ENCODE measurements around the gene IRS1. TPM values are rescaled to one million over a fixed set of nuclear protein-coding genes. Genes with fewer than 3 reads are reported as not detected.

Gene IRS1
- total RNA-seq, 1 donor from 2014 or later, result 12.6 TPM

DNA sequence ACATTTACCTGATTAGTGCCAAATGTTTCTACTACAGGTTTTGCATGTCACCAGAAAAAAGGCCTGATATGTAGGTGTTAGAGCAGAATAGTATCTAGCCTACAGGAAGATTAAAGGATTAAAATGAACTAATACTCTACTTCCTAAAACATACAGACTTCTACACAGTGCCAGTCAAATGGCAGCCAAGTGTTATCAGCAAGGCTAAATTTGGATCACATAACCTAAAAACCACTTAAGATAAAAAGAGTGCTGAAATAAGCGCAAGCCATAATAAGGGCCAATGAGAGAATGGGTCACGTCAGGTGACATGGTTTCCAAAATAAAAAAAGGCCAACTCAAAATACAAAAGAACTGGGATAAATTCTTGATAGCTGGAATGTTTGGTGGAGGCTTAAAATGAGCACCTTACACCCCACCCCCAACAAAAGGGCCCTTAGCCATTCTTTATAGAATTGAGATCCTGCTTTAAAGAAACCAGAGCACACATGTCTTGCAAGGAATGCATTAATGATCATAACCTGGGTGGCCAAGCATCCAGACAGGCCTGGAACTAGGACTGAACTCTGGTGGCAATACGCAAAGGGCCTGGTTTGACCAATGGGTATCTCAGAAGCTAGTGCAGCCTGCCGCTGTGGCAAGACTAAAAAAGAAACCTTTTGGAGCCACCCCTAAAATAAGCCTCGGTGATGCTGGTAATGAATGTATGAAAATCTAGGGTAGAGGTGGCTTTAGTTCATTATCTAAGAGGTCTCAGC lies 32.4 kb downstream of the IRS1 start:
- TF ChIP-seq, protein P1, sequence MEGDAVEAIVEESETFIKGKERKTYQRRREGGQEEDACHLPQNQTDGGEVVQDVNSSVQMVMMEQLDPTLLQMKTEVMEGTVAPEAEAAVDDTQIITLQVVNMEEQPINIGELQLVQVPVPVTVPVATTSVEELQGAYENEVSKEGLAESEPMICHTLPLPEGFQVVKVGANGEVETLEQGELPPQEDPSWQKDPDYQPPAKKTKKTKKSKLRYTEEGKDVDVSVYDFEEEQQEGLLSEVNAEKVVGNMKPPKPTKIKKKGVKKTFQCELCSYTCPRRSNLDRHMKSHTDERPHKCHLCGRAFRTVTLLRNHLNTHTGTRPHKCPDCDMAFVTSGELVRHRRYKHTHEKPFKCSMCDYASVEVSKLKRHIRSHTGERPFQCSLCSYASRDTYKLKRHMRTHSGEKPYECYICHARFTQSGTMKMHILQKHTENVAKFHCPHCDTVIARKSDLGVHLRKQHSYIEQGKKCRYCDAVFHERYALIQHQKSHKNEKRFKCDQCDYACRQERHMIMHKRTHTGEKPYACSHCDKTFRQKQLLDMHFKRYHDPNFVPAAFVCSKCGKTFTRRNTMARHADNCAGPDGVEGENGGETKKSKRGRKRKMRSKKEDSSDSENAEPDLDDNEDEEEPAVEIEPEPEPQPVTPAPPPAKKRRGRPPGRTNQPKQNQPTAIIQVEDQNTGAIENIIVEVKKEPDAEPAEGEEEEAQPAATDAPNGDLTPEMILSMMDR (IDR thresholded peaks at IDR 0.05; ENCODE audit: insufficient read depth, low read length, poor library complexity, severe bottlenecking), result no peak
- Histone ChIP-seq H3K4me3 (ENCODE audit: low read depth, low read length) (no peak overlapping the region), H3K27me3 (ENCODE audit: control insufficient read depth, insufficient read depth, low read length) (no peaks in the 10 kb centered on the region), H3K36me3 (ENCODE audit: control insufficient read depth, insufficient read depth, low read length) (no peaks in the 10 kb centered on the region)
- no peak for DNase-seq (ENCODE audit: low read depth)

DNA sequence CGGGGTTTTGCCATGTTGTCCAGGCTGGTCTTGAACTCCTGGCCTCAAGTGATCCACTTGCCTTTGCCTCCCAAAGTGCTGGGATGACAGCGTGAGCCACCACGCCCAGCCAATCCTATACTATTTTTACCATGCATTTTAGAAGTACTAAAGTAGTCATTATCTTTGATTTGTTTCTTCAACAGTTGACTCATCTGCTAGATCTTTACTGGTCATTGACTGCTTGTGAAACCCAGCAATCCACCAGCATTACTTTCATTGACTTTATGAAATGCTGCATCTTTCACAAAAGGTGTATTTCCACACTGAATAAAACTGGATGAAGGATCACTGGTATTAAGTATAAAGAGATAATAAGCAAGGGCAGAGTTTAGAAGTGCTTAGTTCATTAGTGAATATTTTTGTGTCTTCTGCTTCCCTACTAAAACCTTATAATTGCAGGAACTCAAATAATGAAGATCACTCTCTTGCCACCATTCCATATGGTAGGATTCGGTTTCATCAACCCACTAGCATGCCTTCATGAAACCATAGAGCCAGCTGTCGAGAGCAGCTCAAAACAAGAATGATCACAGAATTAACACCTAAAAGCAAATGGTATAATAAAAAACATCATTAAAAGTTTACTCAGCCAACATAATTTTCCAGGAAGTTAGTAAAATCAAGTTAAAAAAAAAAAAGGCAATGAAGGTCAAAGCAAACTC lies 33.1 kb downstream of the IRS1 start:
- no peak for DNase-seq (ENCODE audit: low read depth)
- H3K36me3 ChIP-seq (ENCODE audit: control insufficient read depth, insufficient read depth, low read length), result no peaks in the 10 kb centered on the region
- no peak overlapping the region for H3K4me3 ChIP-seq (ENCODE audit: low read depth, low read length)
- TF ChIP-seq, protein P1 (IDR thresholded peaks at IDR 0.05; ENCODE audit: insufficient read depth, low read length, poor library complexity, severe bottlenecking), result no peak
- H3K27me3 ChIP-seq (ENCODE audit: control insufficient read depth, insufficient read depth, low read length), result no peaks in the 10 kb centered on the region

DNA sequence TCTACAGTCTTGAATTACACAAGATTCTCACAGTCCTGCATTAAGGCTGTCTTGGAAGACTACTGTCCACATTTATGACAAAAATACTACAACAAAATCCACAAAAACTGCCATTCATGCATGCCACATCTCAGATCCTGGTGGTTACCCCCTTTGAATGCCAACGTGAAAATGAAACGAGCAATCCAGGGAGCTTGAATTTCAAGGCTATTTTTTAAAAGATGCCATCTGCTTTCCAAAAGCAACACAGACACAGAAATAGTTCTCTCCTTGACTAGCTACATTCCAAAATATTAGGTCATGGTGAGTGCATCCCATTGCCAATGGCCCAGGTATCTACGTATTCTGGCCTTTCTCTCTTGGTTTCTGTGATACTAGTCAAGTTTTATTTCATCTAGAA lies 36.3 kb downstream of the IRS1 start:
- H3K36me3 ChIP-seq (ENCODE audit: control insufficient read depth, insufficient read depth, low read length), result no peaks in the 10 kb centered on the region
- no peak overlapping the region for H3K4me3 ChIP-seq (ENCODE audit: low read depth, low read length)
- H3K27me3 ChIP-seq (ENCODE audit: control insufficient read depth, insufficient read depth, low read length), result no peaks in the 10 kb centered on the region
- DNase-seq (ENCODE audit: low read depth), result no peak
- TF ChIP-seq, protein P1 (IDR thresholded peaks at IDR 0.05; ENCODE audit: insufficient read depth, low read length, poor library complexity, severe bottlenecking), result no peak

DNA sequence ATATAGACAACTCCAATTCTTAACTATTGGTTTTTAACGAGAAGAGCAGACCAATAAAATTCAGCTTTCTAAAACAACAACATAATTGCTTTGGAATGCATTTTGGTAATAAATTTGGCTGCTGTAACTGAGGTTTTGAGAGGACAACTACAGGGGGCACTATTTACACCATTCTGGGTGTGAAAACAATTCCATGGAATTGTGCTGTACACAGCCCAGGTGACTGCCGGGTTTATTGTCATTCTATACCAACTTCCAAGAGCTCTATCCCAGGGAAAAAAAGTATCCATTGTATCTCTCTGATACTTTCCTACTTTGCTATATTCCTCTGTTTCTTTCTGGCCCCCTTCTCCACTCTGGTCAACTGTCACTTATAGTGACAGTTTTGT lies 38.4 kb downstream of the IRS1 start:
- H3K27me3 ChIP-seq (ENCODE audit: control insufficient read depth, insufficient read depth, low read length), result no peaks in the 10 kb centered on the region
- no peak overlapping the region for H3K4me3 ChIP-seq (ENCODE audit: low read depth, low read length)
- no peaks in the 10 kb centered on the region for H3K36me3 ChIP-seq (ENCODE audit: control insufficient read depth, insufficient read depth, low read length)
- TF ChIP-seq, protein P1 (IDR thresholded peaks at IDR 0.05; ENCODE audit: insufficient read depth, low read length, poor library complexity, severe bottlenecking), result no peak
- no peak for DNase-seq (ENCODE audit: low read depth)

DNA sequence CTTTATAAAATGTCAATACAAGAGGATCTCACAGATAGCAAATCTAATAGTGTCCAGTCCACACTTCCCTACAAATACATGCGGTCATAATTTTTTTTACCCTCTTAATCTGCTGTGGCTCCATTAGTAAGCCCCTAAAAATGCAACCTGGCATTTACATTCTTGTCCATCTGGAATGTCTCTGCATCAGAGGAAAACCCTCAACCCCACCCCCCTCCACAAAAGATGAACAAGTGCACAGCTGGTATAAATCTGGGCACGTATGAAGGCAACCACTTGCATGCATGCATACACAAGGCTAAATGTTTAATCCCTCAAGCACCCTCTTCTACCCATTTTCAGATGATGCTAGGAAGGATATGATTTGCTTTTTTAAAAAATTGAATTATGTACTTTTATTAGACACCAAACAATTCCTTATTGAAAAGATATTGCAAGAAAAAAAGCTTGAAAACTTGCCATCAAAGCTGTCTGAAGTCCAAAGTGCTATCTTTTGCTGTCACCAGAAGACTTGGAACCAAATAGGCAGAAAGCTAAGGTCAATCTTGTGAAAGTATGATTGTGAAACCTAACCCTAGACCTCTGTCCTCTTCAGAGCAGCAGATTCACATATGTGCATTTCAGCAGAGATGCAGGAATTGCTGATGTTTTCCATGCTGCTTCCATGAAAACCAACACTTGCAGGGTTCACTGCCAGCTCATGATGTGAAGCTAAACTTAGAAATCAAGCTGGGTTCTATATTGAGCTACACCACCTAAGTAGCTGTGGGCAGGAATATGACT lies 39.0 kb downstream of the IRS1 start:
- no peaks in the 10 kb centered on the region for H3K27me3 ChIP-seq (ENCODE audit: control insufficient read depth, insufficient read depth, low read length)
- H3K36me3 ChIP-seq (ENCODE audit: control insufficient read depth, insufficient read depth, low read length), result no peaks in the 10 kb centered on the region
- TF ChIP-seq, protein P1 (IDR thresholded peaks at IDR 0.05; ENCODE audit: insufficient read depth, low read length, poor library complexity, severe bottlenecking), result no peak
- peak; percentile 60 for DNase-seq (ENCODE audit: low read depth)
- H3K4me3 ChIP-seq (ENCODE audit: low read depth, low read length), result no peak overlapping the region

Data from kidney epithelial cell (primary cell).